NCI-H510A (cell line): ENCODE data around the gene TOMM40L.
A peak's percentile ranks its signal among the peaks of the same experiment; 100 is the strongest.

ENCODE experiments used
- DNase-seq: peaks from one replicate; lab custom pipeline; 2025; lab: John Stamatoyannopoulos, UW

Gene TOMM40L

GRCh38 chr1:161197560-161198193 is 28.2 kb upstream of the TOMM40L start:
- no peak for DNase-seq

- peak; percentile 54 for DNase-seq
Observed at GRCh38 chr1:161198194-161198896, 27.5 kb upstream of the TOMM40L start.

GRCh38 chr1:161198897-161199431 is 26.9 kb upstream of the TOMM40L start, which contains the start of gene ADAMTS4:
ADAMTS4 (minus strand) TSS chr1:161199054; CDS start chr1:161198627, 427 bp downstream.
- no peak for DNase-seq

GRCh38 chr1:161199506-161200139 is 26.2 kb upstream of the TOMM40L start:
- no peak for DNase-seq

GRCh38 chr1:161200421-161200991 is 25.4 kb upstream of the TOMM40L start:
- DNase-seq = no peak

- DNase-seq = no peak
Observed at GRCh38 chr1:161200992-161201835, 24.6 kb upstream of the TOMM40L start.

- DNase-seq = peak; percentile 97
Observed at GRCh38 chr1:161201836-161202712, 23.8 kb upstream of the TOMM40L start, which contains the start of gene NDUFS2. NDUFS2 (plus strand) TSS chr1:161202367; CDS start chr1:161202386, 19 bp downstream.

- DNase-seq = no peak
Observed at GRCh38 chr1:161206411-161207140, 19.3 kb upstream of the TOMM40L start.

GRCh38 chr1:161207173-161207572 is 18.7 kb upstream of the TOMM40L start:
- DNase-seq = no peak

- peak; percentile 64 for DNase-seq
Observed at GRCh38 chr1:161209790-161210409, 16.0 kb upstream of the TOMM40L start.

- no peak for DNase-seq
Observed at GRCh38 chr1:161214369-161214768, 11.5 kb upstream of the TOMM40L start.

- no peak for DNase-seq
Observed at GRCh38 chr1:161215076-161215475, 10.8 kb upstream of the TOMM40L start, which contains the start of gene FCER1G. FCER1G (plus strand) TSS chr1:161215295; CDS start chr1:161215322, 27 bp downstream.

- no peak for DNase-seq
Observed at GRCh38 chr1:161216945-161217712, 8.7 kb upstream of the TOMM40L start.

GRCh38 chr1:161217831-161218230 is 8.0 kb upstream of the TOMM40L start:
- DNase-seq = no peak

GRCh38 chr1:161218301-161219077 is 7.4 kb upstream of the TOMM40L start:
- DNase-seq = no peak

GRCh38 chr1:161219078-161219892 is 6.6 kb upstream of the TOMM40L start:
- no peak for DNase-seq

- DNase-seq = no peak
Observed at GRCh38 chr1:161220002-161220401, 5.9 kb upstream of the TOMM40L start.
